ENCODE data around the gene USP51.
"Not testable (repeated sequence)": the region's sequence is repeated elsewhere in the genome, so short reads cannot be mapped to it uniquely, and the experiment has no call there.

Gene USP51

DNA sequence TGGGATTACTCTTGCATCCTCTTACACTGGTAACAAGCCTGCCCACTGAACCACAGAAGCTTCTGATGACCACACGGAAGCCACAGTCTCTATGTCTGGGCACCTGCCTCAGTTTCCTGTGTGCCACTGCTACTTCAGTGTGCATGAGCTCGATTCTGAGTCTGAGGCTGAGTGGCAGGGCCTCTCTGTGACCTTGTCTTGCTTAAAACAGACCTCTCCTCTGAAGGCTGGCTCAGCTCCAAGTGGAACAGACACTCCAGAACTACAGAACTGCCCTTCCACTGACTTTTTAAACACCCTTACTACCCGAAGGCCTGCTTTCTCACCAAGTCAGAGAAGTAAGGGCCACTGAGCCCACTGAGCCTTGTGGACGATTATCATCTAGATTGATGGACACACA is 29.7 kb downstream of the USP51 start:
- H3K9me3 ChIP-seq (ENCODE audit: control insufficient read depth in 1 of 2, low read length in 2 of 2): not testable (repeated sequence)

DNA sequence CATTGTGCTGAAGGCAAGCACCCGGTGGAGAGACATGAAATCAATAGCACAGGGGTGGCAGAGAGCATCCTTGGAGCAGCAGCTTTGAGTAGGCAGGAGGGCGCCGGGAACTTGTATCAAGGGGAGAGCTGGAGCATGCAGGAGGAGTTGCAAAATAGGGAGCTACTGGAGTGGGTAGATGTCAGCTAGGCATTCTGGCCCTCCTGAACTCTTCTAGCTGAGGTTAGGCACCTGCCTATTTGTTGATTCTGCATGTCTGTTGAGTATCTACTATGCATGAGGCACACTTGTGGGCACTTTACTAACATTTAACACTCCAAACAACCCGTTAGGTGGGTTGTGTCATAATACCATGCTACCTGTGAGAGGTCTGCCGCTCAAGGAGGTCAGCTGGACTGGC is 30.2 kb downstream of the USP51 start:
- not testable (repeated sequence) for H3K27me3 ChIP-seq (ENCODE audit: low read depth, low read length); H3K27ac ChIP-seq (ENCODE audit: low read length); H3K4me3 ChIP-seq (ENCODE audit: low read depth in 1 of 2, low read length in 2 of 2); H3K4me1 ChIP-seq (ENCODE audit: control insufficient read depth in 1 of 2, insufficient read depth in 2 of 2, low read length in 2 of 2); H3K9me3 ChIP-seq (ENCODE audit: control insufficient read depth in 1 of 2, low read length in 2 of 2); H3K36me3 ChIP-seq (ENCODE audit: control insufficient read depth in 1 of 2, insufficient read depth in 2 of 2, low read length in 2 of 2)

More for the DNA sequence above, 29.7 kb downstream of the USP51 start:
- H3K36me3 ChIP-seq (ENCODE audit: control insufficient read depth in 1 of 2, insufficient read depth in 2 of 2, low read length in 2 of 2); H3K27me3 ChIP-seq (ENCODE audit: low read depth, low read length); H3K4me3 ChIP-seq (ENCODE audit: low read depth in 1 of 2, low read length in 2 of 2); H3K27ac ChIP-seq (ENCODE audit: low read length); H3K4me1 ChIP-seq (ENCODE audit: control insufficient read depth in 1 of 2, insufficient read depth in 2 of 2, low read length in 2 of 2): not testable (repeated sequence)

DNA sequence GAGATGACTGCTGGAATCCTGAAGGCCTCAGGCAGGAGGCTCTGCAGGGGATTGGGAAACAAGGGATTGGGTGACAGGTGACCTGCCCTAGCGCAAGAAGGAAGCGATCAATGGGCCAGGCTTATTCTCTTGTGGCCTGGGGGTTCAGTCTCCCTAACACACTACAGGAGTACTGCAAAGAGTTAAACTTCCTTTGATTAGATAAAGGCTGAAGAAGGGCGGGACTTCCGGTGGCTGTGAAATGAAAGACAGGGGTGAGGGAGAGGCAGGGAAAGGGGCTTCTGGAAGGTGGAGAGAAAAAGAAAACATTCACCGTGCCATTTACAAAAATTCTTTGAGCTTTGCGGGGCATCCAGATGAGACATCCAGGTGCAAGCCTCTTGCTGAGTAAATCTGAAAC is 33.9 kb downstream of the USP51 start:
- H3K27me3 ChIP-seq (ENCODE audit: low read depth, low read length); H3K4me3 ChIP-seq (ENCODE audit: low read depth in 1 of 2, low read length in 2 of 2); H3K27ac ChIP-seq (ENCODE audit: low read length); H3K9me3 ChIP-seq (ENCODE audit: control insufficient read depth in 1 of 2, low read length in 2 of 2); H3K36me3 ChIP-seq (ENCODE audit: control insufficient read depth in 1 of 2, insufficient read depth in 2 of 2, low read length in 2 of 2); H3K4me1 ChIP-seq (ENCODE audit: control insufficient read depth in 1 of 2, insufficient read depth in 2 of 2, low read length in 2 of 2): not testable (repeated sequence)

DNA sequence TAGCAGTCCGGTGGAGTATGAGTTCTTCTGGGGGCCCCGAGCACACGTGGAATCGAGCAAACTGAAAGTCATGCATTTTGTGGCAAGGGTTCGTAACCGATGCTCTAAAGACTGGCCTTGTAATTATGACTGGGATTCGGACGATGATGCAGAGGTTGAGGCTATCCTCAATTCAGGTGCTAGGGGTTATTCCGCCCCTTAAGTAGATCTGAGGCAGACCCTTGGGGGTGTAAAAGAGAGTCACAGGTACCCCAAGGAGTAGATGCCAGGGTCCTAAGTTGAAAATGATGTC is 36.9 kb downstream of the USP51 start:
- Histone ChIP-seq H3K4me3 (ENCODE audit: low read depth in 1 of 2, low read length in 2 of 2) (peak overlapping the region; percentile 77 to 78), H3K27me3 (ENCODE audit: low read depth, low read length) (no peaks in the 10 kb centered on the region), H3K9me3 (ENCODE audit: control insufficient read depth in 1 of 2, low read length in 2 of 2) (no peaks in the 10 kb centered on the region), H3K27ac (ENCODE audit: low read length) (peak overlapping the region; percentile 69), H3K4me1 (ENCODE audit: control insufficient read depth in 1 of 2, insufficient read depth in 2 of 2, low read length in 2 of 2) (peaks cover 0 to 4% of the 10 kb centered on the region in 2 donors), H3K36me3 (ENCODE audit: control insufficient read depth in 1 of 2, insufficient read depth in 2 of 2, low read length in 2 of 2) (no peaks in the 10 kb centered on the region)

DNA sequence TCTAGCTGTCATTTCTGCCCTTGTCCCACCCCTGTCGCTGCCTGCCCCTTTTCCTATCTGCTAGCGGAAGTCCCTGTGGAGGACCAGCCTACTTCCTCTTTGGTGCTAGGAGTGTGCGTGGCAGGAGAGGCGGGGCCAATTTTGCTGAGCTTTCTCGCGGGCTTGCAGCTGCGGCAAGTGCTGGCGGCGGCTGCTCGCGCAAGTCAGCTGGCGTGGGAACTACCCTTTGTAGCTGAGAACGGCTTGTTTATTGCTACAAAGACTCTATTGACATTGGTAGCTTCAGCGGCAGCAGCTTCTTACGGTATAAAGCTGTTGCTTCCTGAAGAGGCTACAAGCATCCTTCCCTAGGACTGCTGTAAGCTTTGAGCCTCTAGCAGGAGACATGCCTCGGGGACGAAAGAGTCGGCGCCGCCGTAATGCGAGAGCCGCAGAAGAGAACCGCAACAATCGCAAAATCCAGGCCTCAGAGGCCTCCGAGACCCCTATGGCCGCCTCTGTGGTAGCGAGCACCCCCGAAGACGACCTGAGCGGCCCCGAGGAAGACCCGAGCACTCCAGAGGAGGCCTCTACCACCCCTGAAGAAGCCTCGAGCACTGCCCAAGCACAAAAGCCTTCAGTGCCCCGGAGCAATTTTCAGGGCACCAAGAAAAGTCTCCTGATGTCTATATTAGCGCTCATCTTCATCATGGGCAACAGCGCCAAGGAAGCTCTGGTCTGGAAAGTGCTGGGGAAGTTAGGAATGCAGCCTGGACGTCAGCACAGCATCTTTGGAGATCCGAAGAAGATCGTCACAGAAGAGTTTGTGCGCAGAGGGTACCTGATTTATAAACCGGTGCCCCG is 37.4 kb downstream of the USP51 start, which contains the start of gene MAGEH1:
TSS of gene MAGEH1 (plus strand) at position 138 of the 843 bp plus-strand sequence. CDS start at position 386, 248 bp downstream.
- Histone ChIP-seq H3K27me3 (ENCODE audit: low read depth, low read length) (no peaks in the 10 kb centered on the region), H3K27ac (ENCODE audit: low read length) (peak within 1 kb of the TSS; percentile 69), H3K36me3 (ENCODE audit: control insufficient read depth in 1 of 2, insufficient read depth in 2 of 2, low read length in 2 of 2) (no peaks in the 10 kb centered on the region), H3K4me3 (ENCODE audit: low read depth in 1 of 2, low read length in 2 of 2) (peak within 1 kb of the TSS; percentile 77 to 78), H3K4me1 (ENCODE audit: control insufficient read depth in 1 of 2, insufficient read depth in 2 of 2, low read length in 2 of 2) (peaks cover 0 to 4% of the 10 kb centered on the region in 2 donors), H3K9me3 (ENCODE audit: control insufficient read depth in 1 of 2, low read length in 2 of 2) (no peaks in the 10 kb centered on the region)

DNA sequence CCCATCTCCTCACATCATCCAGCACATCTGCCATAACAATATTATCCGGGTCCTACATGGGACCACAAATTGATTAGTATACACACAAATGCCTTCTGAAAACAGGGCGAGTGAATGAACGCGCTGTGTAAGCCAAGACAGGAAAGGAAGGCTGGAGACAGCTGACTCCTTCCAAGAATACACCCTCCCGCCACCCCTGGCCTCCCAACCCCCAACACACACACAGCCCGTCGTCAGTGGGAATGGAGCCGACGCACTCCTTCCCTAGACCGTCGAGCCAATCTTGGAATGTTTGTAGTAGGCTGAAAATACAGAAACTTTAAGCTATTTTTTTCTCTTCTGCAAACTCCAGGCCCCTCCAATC is 38.0 kb downstream of the USP51 start:
- Histone ChIP-seq H3K9me3 (ENCODE audit: control insufficient read depth in 1 of 2, low read length in 2 of 2) (no peaks in the 10 kb centered on the region), H3K27me3 (ENCODE audit: low read depth, low read length) (no peaks in the 10 kb centered on the region), H3K4me3 (ENCODE audit: low read depth in 1 of 2, low read length in 2 of 2) (peak overlapping the region; percentile 77 to 78), H3K27ac (ENCODE audit: low read length) (no peak overlapping the region), H3K4me1 (ENCODE audit: control insufficient read depth in 1 of 2, insufficient read depth in 2 of 2, low read length in 2 of 2) (peaks cover 0 to 4% of the 10 kb centered on the region in 2 donors), H3K36me3 (ENCODE audit: control insufficient read depth in 1 of 2, insufficient read depth in 2 of 2, low read length in 2 of 2) (no peaks in the 10 kb centered on the region)

DNA sequence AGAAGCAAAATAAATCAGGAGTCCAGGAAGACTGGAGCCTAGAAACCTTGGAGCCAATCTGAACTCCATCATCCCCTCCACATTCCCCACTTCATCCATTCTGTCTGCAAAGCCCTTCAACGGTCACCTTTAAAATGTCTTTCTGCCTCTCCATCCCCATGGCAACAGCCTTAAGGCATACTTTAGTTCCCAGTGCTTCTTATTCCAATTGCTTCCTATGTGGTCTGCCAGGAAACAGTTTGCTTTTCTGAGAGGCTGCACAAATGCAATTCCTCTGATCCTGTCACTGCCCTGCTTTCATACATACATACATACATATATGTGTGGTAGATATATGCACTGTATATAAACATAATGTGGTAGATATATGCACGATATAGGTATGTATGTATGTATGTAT is 38.5 kb downstream of the USP51 start:
- Histone ChIP-seq H3K4me3 (ENCODE audit: low read depth in 1 of 2, low read length in 2 of 2) (peak overlapping the region; percentile 77 to 78), H3K27me3 (ENCODE audit: low read depth, low read length) (no peaks in the 10 kb centered on the region), H3K9me3 (ENCODE audit: control insufficient read depth in 1 of 2, low read length in 2 of 2) (no peaks in the 10 kb centered on the region), H3K27ac (ENCODE audit: low read length) (no peak overlapping the region), H3K36me3 (ENCODE audit: control insufficient read depth in 1 of 2, insufficient read depth in 2 of 2, low read length in 2 of 2) (no peaks in the 10 kb centered on the region), H3K4me1 (ENCODE audit: control insufficient read depth in 1 of 2, insufficient read depth in 2 of 2, low read length in 2 of 2) (peaks cover 0 to 4% of the 10 kb centered on the region in 2 donors)

DNA sequence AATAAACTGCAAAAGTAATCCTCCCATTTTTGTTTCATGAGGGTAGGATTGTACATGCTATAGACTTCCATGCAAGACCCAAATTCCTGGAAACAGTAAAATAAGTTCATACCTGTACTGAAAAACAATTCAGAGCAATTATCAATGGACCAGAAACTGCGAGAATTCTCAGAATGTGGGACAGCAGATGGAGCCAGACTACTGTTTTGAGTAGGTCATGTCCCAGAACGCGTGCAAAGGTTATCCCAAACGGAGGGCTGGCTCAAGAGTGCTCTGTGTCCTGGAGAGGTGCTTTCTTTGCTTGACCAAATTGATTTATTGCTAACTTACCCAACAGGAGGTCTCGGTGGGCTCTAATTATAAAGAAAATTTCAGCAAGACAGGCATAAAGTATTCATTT is 39.4 kb downstream of the USP51 start:
- no peak overlapping the region for H3K27ac ChIP-seq (ENCODE audit: low read length)
- no peaks in the 10 kb centered on the region for H3K36me3 ChIP-seq (ENCODE audit: control insufficient read depth in 1 of 2, insufficient read depth in 2 of 2, low read length in 2 of 2)
- H3K4me1 ChIP-seq (ENCODE audit: control insufficient read depth in 1 of 2, insufficient read depth in 2 of 2, low read length in 2 of 2): peaks cover 0 to 4% of the 10 kb centered on the region in 2 donors
- H3K27me3 ChIP-seq (ENCODE audit: low read depth, low read length): no peaks in the 10 kb centered on the region
- H3K9me3 ChIP-seq (ENCODE audit: control insufficient read depth in 1 of 2, low read length in 2 of 2): no peaks in the 10 kb centered on the region
- no peak overlapping the region for H3K4me3 ChIP-seq (ENCODE audit: low read depth in 1 of 2, low read length in 2 of 2)

DNA sequence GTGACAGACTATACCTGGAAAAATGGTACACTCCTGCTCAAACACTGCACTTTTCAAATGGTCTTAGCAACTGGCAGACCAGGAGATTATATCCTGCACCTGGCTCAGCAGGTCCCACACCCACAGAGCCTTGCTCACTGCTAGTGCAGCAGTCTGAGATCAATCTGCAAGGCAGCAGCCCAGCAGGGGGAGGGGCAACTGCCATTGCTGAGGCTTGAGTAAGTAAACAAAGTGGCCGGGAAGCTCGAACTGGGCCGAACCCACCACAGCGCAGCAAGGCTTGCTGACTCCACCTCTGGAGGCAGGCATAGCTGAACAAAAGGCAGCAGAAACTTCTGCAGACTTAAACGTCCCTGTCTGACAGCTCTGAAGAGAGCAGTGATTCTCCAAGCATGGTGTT is 46.2 kb downstream of the USP51 start:
- not testable (repeated sequence) for H3K4me1 ChIP-seq (ENCODE audit: control insufficient read depth in 1 of 2, insufficient read depth in 2 of 2, low read length in 2 of 2); H3K36me3 ChIP-seq (ENCODE audit: control insufficient read depth in 1 of 2, insufficient read depth in 2 of 2, low read length in 2 of 2); H3K9me3 ChIP-seq (ENCODE audit: control insufficient read depth in 1 of 2, low read length in 2 of 2); H3K4me3 ChIP-seq (ENCODE audit: low read depth in 1 of 2, low read length in 2 of 2); H3K27ac ChIP-seq (ENCODE audit: low read length); H3K27me3 ChIP-seq (ENCODE audit: low read depth, low read length)

Data from muscle layer of duodenum (tissue), 2 donors.